ENCODE data around the gene LRRC8D.
"Not testable (repeated sequence)": the region's sequence is repeated elsewhere in the genome, so short reads cannot be mapped to it uniquely, and the experiment has no call there.

Gene LRRC8D

GRCh38 chr1:89918794-89919155 lies 97.9 kb downstream of the LRRC8D start:
- peak; percentile 96 for FAIRE-seq

GRCh38 chr1:89919174-89919573 lies 98.3 kb downstream of the LRRC8D start:
- no peak for FAIRE-seq

GRCh38 chr1:89922911-89923310 lies 102.1 kb downstream of the LRRC8D start:
- FAIRE-seq = no peak

GRCh38 chr1:89923517-89923916 lies 102.7 kb downstream of the LRRC8D start:
- FAIRE-seq = no peak

DNA sequence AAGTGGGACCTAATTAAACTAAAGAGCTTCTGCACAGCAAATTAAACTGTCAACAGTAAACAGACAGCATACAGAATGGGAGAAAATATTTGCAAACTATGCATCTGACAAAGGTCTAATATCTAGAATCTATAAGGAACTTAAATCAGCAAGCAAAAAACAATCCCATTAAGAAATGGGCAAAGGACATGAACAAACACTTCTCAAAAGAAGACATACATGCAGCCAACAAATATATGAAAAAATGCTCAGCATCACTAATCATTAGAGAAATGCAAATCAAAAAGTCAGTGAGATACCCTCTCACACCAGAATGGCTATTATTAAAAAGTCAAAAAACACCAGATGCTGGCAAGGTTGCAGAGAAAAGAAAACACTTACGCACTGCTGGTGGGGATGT lies 103.2 kb downstream of the LRRC8D start:
- FAIRE-seq = not testable (repeated sequence)

- FAIRE-seq = no peak
These were observed 106.2 kb downstream of the LRRC8D start for GRCh38 chr1:89927049-89927448.

DNA sequence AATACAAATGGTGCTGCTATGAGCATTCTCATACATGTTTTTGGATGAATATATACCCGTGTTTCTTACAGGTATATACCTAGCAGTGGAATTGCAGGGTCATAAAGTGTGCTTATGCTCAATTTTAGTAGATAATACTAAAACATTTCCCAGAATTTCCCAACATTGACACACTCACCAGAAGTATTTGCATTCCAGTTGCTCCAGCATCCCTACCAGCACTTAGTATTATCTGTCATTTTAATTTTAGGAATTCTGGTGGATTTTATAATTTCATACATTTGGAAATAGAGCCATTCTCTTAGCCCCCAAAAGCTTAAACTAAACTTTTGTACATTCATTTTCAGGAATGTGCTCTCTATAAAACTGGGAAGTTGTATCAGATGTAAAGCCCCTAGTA lies 106.6 kb downstream of the LRRC8D start:
- no peak for FAIRE-seq

- FAIRE-seq = no peak
These were observed 107.7 kb downstream of the LRRC8D start for GRCh38 chr1:89928506-89928905.

GRCh38 chr1:89929467-89930063 lies 108.7 kb downstream of the LRRC8D start:
- no peak for FAIRE-seq

GRCh38 chr1:89930579-89930978 lies 109.7 kb downstream of the LRRC8D start:
- no peak for FAIRE-seq

GRCh38 chr1:89931964-89932363 lies 111.1 kb downstream of the LRRC8D start:
- no peak for FAIRE-seq

GRCh38 chr1:89932598-89933364 lies 111.9 kb downstream of the LRRC8D start:
- no peak for FAIRE-seq

DNA sequence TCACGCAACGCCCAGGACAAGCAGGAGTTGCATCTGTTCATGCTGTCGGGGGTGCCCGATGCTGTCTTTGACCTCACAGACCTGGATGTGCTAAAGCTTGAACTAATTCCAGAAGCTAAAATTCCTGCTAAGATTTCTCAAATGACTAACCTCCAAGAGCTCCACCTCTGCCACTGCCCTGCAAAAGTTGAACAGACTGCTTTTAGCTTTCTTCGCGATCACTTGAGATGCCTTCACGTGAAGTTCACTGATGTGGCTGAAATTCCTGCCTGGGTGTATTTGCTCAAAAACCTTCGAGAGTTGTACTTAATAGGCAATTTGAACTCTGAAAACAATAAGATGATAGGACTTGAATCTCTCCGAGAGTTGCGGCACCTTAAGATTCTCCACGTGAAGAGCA lies 113.6 kb downstream of the LRRC8D start:
- FAIRE-seq = no peak

DNA sequence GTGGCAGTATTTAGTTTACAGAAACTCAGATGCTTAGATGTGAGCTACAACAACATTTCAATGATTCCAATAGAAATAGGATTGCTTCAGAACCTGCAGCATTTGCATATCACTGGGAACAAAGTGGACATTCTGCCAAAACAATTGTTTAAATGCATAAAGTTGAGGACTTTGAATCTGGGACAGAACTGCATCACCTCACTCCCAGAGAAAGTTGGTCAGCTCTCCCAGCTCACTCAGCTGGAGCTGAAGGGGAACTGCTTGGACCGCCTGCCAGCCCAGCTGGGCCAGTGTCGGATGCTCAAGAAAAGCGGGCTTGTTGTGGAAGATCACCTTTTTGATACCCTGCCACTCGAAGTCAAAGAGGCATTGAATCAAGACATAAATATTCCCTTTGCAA lies 114.4 kb downstream of the LRRC8D start:
- FAIRE-seq = no peak

DNA sequence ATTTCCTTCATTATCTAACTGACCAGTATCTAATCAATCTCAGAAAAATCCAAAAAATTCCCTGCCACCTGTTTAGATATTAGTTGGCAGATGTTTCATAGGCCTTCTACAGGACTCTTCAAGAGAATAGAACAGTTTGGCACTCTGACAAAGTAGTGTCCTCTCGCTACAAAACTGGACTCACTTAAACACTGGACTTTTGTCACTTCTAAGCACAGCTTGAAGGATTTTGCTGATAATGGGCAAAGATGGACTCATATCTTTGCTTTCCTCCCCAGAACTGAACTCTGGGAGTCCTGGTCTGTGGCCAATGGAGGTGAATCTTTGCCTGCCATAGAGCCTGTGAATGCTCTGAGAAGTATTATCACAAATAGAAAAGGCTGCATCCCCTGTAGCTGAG lies 115.9 kb downstream of the LRRC8D start:
- no peak for FAIRE-seq

DNA sequence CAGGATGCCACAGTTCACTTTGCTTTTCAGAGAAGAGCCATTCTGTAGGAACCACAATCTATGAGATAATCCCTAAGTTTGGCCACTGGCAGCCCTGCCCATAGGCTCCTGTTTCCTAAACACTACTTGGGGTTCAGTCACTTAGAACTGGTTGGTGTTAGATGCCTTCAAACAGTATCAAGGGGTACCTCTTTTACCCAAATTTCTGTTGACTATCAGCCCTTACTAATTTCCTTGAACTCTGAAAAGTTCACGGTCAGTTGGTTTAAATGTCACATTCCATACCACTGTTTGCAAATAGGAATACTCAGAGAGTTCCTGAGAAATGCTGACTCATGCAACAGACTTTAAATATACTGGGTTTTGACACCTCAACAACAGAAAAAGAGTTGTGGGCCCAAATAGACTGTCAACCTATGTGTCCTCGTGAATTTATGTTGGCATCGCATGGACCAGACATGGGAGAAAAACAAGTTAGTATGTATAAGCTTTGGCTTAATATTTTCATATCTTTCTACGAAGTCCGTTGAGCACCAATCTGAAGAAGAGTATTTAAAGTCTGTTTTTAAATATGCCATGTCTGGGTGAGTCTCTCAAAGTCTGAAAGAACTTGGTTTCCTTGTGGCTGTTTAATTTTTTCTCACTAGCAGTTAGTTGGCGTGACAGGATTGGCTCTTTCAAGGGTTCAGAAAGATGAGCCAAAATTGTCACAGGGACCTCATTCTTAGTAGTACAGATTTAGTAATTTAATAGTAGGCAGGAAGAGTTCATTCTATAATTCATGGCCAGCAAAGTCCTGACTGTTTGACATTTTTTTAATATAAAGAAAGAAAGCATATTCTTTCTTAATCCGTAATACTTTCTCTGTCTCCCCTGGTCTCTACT lies 117.6 kb downstream of the LRRC8D start:
- FAIRE-seq = no peak

GRCh38 chr1:89939059-89939570 lies 118.3 kb downstream of the LRRC8D start:
- no peak for FAIRE-seq

- FAIRE-seq = no peak
These were observed 119.0 kb downstream of the LRRC8D start for GRCh38 chr1:89939693-89940438.

- FAIRE-seq = no peak
These were observed 120.4 kb downstream of the LRRC8D start for GRCh38 chr1:89941110-89941766.

- FAIRE-seq = no peak
These were observed 121.2 kb downstream of the LRRC8D start for GRCh38 chr1:89942014-89942413.

DNA sequence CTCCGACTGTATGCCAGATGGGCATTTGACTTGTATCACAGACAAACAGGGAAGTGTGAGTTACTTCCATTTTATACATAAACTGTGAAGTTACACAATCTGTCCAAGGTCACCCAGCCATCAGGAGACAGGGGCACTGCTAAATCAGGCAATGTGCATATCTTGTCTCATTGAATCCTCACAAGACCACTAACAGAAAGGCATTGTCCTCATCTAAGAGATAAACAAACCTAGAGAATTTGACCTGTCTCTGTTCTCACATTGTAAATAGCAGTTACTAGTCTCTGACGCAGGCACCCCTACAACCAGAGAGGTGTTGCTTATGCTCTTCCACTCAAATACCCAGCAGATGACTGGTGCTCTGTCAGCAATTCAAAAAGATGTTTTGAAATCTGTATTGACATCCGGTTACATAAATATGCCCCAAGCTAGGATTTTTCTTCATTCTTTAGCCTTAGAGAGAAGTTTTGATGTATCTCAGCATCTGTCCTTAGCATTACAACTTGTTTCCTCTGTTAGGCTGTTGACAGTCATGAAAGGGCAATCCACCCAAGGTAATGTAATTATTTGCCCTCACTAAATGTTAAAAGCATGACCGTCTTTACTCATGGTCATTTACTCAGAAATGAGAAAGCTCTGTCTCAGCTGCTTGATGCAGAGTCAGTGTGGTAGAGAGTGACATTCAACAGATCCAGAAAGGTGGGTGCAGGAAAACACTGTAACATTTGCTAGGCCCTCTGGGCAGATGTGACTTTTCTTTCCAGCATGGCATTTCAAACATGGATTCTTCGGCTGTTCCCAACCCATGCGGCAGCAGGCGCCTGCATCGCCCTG lies 122.2 kb downstream of the LRRC8D start:
- FAIRE-seq = peak; percentile 57
